ENCODE data around the gene TMEM190.
"Not testable (repeated sequence)": the region's sequence is repeated elsewhere in the genome, so short reads cannot be mapped to it uniquely, and the experiment has no call there.

TMEM190 gene

DNA sequence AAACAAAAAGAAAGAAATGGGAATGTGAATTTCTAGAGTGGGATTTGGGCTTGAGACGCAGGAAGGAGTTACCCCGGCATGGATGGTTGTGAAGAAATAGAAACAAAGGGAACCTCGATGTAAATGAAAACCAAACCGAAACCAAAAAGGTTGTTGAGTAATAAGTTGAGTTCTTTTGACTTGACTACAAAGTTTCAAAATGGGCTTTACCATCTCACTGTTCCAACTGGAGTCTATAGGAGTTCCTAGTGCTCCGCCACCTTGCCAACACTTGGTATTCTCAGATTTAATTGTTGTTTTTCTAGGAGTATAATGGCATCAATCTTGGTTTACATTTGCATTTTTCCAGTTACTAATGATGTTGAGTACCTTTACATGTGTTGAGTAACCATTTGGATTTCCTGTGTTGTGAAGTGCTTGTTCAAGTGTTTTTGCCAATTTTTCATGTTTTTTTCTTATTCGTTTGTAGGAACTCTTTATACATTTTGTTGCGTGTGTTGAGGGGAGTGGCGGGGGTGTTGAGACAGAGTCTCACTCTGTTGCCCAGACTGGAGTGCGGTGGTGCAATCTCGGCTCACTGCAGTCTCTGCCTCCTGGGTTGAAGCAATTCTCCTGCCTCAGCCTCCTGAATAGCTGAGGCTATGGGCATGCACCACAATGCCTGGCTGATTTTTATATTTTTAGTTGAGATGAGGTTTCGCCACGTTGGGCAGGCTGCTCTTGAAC lies 21.7 kb downstream of the TMEM190 start:
- TF ChIP-seq, protein P1, sequence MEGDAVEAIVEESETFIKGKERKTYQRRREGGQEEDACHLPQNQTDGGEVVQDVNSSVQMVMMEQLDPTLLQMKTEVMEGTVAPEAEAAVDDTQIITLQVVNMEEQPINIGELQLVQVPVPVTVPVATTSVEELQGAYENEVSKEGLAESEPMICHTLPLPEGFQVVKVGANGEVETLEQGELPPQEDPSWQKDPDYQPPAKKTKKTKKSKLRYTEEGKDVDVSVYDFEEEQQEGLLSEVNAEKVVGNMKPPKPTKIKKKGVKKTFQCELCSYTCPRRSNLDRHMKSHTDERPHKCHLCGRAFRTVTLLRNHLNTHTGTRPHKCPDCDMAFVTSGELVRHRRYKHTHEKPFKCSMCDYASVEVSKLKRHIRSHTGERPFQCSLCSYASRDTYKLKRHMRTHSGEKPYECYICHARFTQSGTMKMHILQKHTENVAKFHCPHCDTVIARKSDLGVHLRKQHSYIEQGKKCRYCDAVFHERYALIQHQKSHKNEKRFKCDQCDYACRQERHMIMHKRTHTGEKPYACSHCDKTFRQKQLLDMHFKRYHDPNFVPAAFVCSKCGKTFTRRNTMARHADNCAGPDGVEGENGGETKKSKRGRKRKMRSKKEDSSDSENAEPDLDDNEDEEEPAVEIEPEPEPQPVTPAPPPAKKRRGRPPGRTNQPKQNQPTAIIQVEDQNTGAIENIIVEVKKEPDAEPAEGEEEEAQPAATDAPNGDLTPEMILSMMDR (IDR thresholded peaks at IDR 0.05; ENCODE audit: insufficient read depth, low read depth, low read length, missing control alignments) = no peak
- DNase-seq (ENCODE audit: low read depth) = peak; percentile 67
- H3K4me3 ChIP-seq (ENCODE audit: low read depth, low read length) = no peak overlapping the region

DNA sequence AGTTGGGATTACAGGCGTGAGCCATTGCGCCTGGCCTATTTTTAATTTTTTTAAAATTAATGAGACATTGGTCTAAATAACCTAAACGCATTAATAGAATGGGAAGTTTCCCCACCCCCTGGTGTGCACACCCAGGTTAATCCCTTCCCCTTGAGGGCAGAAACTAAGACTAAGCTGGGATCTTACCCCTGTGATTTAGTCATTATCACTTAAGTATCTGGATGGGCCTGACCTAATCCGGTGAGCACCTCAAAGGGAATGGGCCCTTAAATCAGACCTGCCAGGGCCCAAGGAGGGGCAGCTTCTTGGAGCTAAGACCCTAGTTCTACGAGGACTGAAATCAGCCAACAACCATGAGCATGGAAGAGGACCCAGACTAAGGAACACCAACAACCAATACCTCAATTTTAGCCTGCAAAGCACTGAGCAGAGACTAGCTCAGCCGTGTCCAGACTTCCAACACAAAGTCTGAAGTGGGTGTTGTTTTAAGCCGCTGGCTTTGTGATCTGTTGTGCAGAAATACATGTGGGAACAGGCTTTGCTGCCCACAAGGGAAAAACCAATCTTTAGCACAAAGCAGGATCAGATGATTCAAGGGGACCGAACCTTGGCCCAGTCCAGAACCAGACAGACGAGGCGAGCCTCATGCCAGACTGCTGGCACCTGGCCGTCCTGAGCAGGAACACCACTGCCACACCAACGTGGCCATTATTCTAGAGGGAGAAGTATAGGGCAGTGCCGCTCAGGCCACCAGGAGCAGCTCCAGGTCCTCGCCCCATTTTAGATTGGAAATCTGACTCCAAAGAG lies 23.9 kb downstream of the TMEM190 start:
- DNase-seq (ENCODE audit: low read depth) = no peak
- H3K4me3 ChIP-seq (ENCODE audit: low read depth, low read length) = no peak overlapping the region
- TF ChIP-seq, protein P1 (IDR thresholded peaks at IDR 0.05; ENCODE audit: insufficient read depth, low read depth, low read length, missing control alignments) = no peak

DNA sequence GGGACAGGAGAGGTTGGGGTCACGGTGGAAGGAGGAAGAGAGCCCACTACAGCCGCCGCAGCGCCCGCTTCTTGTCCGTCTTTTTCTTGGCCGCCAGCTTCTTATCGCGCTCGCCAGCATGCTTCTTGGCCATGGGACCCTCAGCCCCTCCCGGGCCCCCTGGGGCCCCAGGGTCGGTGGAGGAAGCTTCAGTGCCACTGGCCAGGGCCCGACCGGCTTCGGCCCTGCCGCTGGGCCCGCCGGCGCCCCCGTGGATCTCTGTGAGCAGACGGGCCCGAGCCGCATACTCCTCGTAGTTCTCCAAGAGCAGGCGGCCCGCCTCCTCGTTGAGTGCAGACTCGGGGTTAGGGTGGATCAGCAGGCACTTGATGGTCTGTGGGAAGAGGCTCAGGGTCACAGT lies 24.8 kb downstream of the TMEM190 start:
- not testable (repeated sequence) for H3K4me3 ChIP-seq (ENCODE audit: low read depth, low read length); DNase-seq (ENCODE audit: low read depth)

DNA sequence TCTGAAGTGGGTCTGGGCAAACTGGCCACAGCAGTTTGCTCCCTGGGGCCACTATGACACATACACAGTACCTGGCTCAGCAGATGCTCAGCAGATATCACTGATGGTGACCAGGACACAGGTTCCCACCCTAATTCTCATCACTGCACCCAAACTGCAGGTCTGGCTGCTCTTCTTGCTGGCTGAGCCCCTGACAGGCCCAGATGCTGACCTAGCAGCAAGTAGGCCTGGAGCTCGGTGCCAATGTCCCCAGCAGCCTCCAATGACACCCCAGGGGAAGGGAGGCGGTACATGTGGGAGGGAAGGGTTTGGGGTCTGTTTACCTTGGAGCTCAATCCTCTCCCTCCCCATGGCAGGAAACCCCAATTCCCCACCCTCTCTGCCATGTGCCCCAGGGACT lies 25.9 kb downstream of the TMEM190 start:
- DNase-seq (ENCODE audit: low read depth) = no peak
- H3K4me3 ChIP-seq (ENCODE audit: low read depth, low read length) = no peak overlapping the region
- TF ChIP-seq, protein P1 (IDR thresholded peaks at IDR 0.05; ENCODE audit: insufficient read depth, low read depth, low read length, missing control alignments) = no peak

DNA sequence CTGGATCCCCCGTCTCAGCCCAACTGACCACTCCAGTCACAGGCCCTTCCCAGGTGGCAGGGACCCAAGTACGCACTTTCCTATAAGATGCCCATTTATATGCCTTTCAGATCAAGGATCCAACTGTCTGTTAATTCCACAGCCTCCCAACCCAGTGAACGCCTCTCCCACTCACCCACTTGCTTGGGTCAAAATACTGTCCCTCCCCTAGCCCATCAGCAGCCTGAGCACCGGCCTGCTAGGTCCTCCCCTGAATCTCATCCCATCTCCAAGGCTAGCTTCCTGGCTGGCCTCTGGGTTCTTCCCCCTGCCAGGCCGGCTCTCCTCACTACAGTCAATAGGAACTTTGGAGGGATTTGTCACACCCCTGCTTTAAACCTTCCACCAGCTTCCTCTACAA lies 29.0 kb downstream of the TMEM190 start:
- peak overlapping the region; percentile 85 for H3K4me3 ChIP-seq (ENCODE audit: low read depth, low read length)
- TF ChIP-seq, protein P1 (IDR thresholded peaks at IDR 0.05; ENCODE audit: insufficient read depth, low read depth, low read length, missing control alignments) = no peak
- DNase-seq (ENCODE audit: low read depth) = no peak

DNA sequence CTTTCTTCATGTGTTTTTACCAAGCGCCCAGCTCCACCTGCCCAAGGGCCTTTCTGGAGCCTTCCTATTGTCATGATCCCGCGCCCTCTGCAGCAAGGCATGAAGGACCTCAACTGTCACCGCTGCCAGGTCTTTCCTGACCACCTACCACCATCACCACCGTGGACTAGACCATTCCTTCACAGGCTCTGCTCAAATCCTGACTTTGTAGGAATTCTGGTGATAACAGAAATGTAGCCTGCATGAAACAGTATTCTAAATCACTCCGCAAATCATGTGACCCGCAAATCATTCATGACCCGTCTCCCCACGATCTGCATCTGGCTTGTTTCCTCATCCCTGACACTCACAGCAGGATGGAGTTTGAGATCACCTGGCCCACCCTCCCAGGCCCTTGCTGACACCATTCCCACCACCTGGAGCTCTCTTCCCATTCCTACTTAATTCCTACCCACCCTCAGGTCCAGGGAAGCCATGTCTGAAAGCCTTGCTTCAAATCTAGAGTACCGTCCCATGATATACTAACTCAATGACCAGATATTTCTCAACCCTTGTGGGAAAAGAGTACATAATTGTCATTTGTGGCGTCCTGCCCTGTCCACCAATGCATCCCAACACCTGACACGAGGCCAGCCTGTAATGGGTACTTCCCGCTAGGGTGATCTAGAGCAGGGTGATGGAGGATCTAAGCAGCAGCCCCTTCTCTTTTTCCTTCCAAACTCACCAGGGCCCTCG lies 29.6 kb downstream of the TMEM190 start:
- peak overlapping the region; percentile 85 for H3K4me3 ChIP-seq (ENCODE audit: low read depth, low read length)
- peak; percentile 16 for DNase-seq (ENCODE audit: low read depth)
- TF ChIP-seq, protein P1 (IDR thresholded peaks at IDR 0.05; ENCODE audit: insufficient read depth, low read depth, low read length, missing control alignments) = no peak
